ENCODE data around the gene MEIKIN.

Gene MEIKIN

GRCh38 chr5:131973089-131973712 lies 27.7 kb upstream of the MEIKIN start:
- DNase-seq (ENCODE audit: low spot score) = no peak

GRCh38 chr5:131968396-131968954 lies 23.0 kb upstream of the MEIKIN start:
- DNase-seq (ENCODE audit: low spot score) = no peak

DNA sequence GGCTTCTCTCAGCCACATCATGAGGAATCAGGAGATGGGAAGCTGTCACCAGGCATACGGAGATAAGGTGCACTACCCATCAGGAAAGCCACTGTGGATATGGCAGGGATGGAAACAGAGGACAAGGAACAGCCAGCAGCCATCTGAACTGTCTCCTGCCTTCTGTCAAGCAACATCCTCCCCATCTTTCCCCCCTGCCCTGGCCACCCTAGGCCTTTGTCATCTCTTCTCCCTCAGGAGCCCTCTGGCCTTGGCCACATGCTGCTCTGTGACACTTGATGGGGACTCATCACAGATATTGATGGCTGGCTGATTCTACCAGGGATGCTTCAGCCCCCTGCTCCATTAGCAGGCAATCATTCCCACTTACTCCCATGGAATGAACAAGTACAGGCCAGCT lies 21.1 kb upstream of the MEIKIN start:
- DNase-seq (ENCODE audit: low spot score) = no peak

DNA sequence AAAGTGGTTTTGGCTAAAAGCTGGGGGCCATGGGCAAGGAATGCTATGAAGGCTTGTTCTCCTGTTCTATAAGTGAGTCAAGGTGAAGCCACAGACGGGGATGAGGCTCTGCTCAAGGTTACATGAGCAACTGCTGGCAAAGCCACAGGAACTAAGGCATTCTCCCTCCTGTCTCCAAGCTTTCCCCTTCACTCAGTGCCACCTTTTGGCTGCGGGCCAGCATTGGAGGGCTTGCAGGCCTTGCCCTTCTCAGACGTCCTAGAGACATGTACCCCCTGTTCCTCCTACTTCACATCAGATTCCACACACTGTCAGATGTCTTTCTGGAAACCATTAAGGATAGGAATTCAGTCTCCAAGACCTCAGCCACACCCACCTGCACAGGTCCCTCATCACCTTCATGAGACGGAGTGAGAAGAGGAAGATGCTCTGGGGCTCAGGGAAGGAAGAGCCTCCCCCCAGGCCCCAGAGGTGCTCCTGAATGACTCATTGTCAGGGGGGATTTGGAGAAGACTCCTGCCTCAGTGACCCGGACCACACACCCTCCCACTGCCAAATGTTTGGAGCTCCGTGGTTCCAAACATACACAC lies 20.5 kb upstream of the MEIKIN start:
- DNase-seq (ENCODE audit: low spot score) = no peak

DNA sequence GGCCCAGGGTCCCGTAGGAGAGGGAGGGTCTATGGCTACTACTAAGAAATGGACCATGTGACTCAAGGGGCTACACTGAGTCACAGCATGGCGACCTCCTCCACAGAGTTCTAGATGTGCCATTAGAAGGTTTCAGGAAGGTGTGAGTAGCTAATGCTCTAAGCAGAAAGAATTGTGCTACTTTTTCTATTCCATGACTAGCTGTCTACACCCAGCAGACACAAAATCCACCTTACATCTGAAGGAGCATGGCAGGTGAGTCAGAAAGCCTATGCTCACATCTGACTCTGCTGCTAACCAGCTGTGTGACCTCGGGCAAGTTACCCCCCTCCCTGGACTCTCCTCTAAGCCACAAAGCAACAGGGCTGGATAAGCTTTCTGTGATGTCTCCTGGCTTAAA lies 14.4 kb upstream of the MEIKIN start:
- DNase-seq (ENCODE audit: low spot score) = no peak

- DNase-seq (ENCODE audit: low spot score) = no peak
Observed at GRCh38 chr5:131959136-131959535, 13.7 kb upstream of the MEIKIN start.

DNA sequence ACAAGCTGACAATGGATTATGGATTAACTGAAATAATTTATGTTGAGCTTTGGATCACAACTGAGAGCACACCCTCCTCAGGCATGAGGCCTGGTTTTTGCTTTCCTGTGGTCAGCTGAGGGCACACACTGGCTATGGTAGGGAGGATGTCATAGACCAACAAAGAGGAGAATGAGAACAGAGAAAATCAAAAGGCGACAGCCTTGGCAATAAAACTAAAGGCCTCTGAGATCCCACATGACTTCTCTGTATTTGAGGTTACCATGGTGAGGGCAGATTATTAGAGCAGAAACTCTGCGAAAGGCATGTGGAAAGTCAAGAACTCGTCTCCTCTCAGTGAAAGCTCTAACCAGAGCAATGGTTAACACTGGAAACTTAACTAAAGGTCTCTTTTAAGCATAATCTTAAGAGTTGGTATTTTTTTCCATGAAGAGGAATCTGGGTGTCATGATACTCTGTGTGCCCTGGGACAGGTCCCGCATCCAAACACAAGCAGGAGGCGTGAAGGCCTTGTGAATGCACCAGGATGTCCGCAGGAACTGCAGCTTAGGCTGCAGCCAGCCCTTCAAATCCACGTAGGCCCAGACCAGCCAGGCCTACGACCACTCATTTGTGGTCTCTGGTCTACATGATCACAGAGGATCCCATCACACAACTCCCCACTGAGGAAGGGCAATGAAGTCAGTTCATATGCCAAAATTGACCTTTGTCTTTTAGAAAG lies 12.4 kb upstream of the MEIKIN start:
- no peak for DNase-seq (ENCODE audit: low spot score)

GRCh38 chr5:131953969-131954368 lies 8.5 kb upstream of the MEIKIN start:
- no peak for DNase-seq (ENCODE audit: low spot score)

- DNase-seq (ENCODE audit: low spot score) = no peak
Observed at GRCh38 chr5:131952301-131952857, 6.9 kb upstream of the MEIKIN start.

DNA sequence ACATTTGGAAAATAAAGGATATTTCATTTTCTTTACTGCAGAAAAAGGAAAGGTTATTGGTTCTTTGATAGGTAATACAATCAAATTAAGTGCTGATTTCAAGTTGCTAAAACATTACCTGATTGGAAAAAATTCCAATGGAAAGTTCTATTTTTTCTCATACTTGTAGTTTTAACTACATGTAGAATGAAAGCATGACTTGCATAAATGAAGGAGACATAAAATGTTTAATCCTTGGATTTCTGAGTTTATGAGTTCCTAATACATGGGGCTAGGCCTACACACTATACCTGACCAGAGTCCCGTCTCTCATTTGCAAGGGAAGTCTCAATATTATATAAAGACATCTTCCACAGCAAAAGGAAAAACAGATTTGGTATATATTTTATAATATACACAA lies 5.2 kb upstream of the MEIKIN start:
- no peak for DNase-seq (ENCODE audit: low spot score)

- DNase-seq (ENCODE audit: low spot score) = no peak
Observed at GRCh38 chr5:131947445-131947844, 2.0 kb upstream of the MEIKIN start.

GRCh38 chr5:131944702-131945550 lies 537 bp downstream of the MEIKIN start:
- no peak for DNase-seq (ENCODE audit: low spot score)

DNA sequence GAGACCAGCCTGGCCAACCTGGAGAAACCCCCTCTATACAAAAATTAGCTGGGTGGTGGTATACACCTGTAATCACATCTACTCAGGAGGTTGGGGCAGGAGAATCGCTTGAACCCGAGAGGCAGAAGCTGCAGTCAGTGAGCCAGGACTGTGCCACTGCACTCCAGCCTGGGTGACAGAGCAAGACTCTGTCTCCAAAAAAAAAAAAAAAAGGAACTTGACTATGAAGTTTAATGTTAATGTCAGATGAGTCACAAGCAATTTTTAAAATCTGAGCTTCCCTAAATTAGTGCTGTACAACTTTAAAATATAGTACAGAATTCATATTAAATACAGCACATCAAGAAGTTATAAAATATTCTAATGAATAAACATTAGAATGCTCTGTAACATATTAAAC lies 1.5 kb downstream of the MEIKIN start:
- DNase-seq (ENCODE audit: low spot score) = no peak

- DNase-seq (ENCODE audit: low spot score) = no peak
Observed at GRCh38 chr5:131942016-131942415, 3.4 kb downstream of the MEIKIN start.

DNA sequence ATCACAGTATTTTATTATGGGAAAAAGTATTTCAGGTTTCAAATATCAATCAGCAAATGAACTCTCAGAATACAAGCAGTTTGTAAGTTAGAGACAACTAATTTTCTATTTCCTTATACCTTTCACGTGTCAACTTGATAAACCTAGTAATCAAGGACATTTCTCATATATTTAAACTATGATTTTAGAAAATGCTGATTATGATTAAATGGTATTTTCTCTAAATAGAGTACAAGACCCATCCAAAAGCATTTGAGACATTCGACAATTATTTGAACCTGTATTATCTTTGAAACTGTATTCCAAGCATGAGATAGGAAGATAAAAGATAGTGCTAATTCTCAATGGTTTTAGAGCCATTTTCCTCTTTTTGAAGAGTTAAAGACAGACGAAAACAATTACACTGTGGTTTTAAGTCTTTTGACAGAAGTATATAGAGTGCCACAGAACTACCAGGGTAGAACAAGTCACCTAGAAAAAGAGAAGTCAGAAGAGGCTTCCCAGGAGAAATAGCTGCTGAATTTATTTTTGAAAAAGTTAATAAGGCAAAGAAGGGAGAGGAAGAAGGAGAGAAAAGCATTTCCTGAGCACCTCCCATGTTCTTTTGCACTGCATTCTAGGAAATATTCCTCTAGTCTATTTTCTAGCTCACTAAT lies 5.6 kb downstream of the MEIKIN start:
- no peak for DNase-seq (ENCODE audit: low spot score)

GRCh38 chr5:131932235-131932634 lies 13.2 kb downstream of the MEIKIN start:
- DNase-seq (ENCODE audit: low spot score) = no peak

GRCh38 chr5:131928957-131929356 lies 16.5 kb downstream of the MEIKIN start:
- DNase-seq (ENCODE audit: low spot score) = no peak

DNA sequence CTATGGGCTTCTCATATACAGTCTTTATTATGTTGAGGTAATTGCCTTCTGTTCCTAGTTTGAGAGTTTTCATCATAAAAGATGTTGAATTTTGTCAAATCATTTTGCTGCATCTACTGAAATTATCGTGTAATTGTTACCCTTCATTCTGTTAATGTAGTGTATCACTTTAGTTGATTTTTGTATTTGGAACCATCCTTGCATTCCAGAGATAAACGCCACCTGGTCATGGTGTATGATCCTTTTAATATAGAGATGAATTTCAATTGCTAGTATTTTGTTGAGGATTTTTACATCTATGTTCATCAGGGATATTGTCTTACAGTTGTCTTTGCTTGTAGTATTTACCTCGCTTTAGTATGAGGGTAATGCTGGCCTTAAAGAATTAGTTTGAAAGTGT lies 19.3 kb downstream of the MEIKIN start:
- no peak for DNase-seq (ENCODE audit: low spot score)

- no peak for DNase-seq (ENCODE audit: low spot score)
Observed at GRCh38 chr5:131916481-131916880, 29.0 kb downstream of the MEIKIN start.

DNA sequence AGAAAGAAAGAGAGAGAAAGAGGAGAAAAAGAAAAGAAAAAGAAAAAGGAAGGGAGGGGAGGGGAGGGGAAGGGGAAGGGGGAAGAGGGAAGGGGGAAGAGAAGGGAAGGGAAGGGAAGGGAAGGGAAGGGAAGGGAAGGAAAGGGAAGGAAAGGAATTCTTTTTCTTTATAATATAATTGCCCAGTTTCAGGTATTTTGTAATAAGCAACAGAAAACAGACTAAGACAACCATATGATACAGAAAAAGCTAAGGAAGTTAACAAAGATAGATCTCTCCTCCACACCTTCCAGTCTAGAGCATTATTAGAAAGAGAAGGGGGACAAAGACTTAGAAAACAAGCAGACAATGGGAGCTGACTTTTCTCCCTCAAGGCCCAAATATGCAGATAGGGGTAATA lies 31.0 kb downstream of the MEIKIN start:
- no peak for DNase-seq (ENCODE audit: low spot score)

- DNase-seq (ENCODE audit: low spot score) = no peak
Observed at GRCh38 chr5:131913603-131914002, 31.9 kb downstream of the MEIKIN start.

DNA sequence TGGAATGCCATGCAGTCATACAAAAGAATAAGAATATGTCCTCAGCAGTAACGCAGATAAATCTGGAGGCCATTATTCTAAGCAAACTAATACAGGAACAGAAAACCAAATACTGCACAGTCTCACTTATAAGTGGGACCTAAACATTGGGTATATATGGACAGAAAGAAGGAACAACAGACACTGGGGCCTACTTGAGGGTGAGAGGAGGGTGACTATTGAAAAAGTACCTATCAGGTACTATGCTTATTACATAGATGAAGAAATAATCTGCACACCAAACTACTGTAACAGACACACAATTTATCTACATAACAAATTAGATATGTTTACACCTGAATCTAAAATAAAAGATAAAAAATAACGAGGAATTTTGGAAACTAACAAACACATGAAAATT lies 38.8 kb downstream of the MEIKIN start:
- DNase-seq (ENCODE audit: low spot score) = no peak
